GM18868 (cell line): Measurements from ENCODE around the gene NRTN.
"Not testable (repeated sequence)": the region's sequence is repeated elsewhere in the genome, so short reads cannot be mapped to it uniquely, and the experiment has no call there.

ENCODE experiments used
- ATAC-seq: cut with Tn5 transposase; IDR thresholded peaks from one replicate; pipeline ENCODE4 v1.9.1; 2021; ENCODE audit warnings: mild to moderate bottlenecking, moderate library complexity; ENCODE audit not compliant: unreplicated experiment

Gene NRTN

DNA sequence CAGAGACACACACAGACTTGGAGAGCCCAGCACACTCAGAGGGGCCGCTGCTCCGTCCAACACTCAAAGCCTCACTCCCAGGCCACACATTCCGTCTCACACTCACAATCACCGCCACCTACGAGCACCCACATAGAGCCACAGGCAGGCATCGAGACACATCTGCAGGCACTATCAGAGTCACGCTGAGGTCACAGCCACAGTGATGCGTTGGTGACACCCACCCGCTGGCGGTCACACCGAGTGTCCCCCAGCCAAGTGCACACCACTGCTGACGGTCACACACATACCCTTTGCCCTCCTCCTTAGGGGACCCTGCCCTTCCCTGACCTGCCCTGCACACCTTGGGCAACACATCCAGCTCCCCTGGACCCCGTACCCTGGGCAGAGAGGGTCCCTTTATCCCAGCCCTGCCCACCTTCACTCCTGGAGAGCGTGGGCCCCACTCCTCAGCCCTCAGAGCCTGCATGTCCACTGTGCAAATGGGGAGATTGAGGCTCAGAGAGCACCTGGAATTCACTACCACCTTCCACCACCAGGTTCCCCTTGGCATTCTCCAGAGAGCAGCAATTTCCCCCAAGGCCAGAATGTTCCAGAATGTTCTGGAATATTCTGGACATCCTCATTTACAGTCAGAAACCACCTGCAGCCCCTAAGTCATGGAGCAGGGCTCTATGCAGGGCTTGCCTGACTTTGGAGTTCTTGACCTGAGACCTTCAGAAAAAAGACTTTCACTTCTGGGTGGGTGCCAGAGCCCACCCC, 60.0 kb downstream of the NRTN start:
- ATAC-seq, result no peak

GRCh38 chr19:5865772-5866171, 60.9 kb downstream of the NRTN start:
- no peak for ATAC-seq

DNA sequence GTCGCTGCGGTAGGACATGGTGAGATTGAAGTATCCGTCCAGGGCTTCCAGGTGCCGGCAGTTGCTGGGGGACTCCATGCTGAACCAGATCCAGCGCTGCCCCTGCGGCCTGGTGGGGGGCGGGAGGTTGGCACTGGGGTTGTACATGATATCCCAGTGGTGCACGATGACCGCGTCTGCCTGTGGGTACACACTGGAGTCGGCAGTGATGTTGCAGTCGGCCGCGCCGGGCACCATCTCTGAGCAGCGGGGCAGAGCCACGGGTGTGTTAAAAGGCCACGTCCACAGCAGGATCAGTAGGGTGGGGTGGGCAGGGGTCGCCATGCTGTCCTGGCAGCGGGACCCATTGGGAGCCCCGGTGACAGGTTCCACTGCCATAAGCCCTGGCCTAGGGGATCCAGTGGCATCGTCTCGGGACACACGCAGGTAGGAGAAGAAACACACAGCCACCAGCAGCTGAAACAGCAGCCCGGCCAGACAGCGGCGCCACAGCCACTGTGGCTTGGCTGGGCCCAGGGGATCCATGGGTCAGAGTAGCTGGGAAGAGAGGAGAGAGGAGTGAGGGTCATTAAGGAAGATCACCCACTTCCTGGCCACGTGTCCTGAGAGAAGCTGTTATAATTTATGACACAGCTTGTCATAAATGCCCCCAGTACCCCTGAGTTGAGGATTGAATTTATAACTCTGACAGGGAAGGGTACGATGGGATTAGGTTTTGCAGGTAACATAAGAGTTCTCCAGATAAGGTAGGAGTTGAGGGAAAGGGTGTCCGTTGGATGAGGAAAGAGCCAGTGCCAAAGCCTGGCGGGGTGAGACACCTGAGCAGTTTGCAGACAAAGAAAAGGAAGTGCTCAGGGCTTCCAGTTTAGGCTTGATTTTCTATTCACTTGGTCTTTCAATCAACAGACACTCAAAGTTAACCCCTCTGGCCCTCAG, 62.6 kb downstream of the NRTN start:
- ATAC-seq, result no peak

DNA sequence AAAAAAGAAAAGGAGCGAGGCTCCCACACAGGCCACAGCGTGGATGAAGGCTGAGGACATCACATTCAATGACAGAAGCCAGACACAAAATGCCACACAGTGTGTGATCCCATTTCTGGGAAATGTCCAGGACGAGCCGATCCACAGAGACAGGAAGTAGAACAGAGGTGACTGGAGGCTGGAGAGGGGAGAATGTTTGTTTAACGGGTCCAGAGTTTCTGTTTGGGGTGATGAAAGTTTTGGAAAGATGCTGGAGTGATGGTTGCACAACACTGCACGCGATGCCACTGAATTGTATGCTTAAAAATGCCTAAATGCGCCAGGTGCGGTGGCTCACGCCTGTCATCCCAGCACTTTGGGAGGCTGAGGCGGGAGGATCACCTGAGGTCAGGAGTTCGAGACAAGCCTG, 66.1 kb downstream of the NRTN start:
- no peak for ATAC-seq

DNA sequence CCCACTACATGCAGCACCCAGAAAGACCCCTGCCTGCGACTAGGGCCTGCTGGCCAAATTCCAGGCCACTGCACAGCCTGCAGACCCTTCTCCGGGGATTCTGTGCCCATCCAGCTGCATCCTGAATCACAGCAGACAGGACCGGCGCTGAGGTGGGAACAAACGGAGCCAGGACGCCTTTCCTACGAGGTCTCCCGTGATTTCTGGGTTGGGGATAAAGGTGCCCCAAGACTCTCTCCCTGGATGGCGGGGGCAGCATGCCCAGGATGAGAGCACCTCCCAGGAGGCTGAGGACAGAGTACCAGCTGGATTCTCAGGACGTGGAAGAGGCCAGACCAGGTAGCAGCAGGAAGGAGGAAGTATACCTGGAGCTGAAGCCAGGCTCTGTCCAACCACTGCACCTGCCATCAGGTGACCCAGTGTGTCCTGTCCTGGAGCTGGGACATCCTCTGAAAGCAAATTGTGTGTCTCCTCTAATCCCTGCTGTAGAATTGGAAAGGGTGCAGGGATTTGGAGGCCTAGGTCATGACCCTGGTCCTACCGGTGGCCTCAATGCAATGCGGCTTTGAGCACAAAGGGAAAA, 68.8 kb downstream of the NRTN start:
- no peak for ATAC-seq

DNA sequence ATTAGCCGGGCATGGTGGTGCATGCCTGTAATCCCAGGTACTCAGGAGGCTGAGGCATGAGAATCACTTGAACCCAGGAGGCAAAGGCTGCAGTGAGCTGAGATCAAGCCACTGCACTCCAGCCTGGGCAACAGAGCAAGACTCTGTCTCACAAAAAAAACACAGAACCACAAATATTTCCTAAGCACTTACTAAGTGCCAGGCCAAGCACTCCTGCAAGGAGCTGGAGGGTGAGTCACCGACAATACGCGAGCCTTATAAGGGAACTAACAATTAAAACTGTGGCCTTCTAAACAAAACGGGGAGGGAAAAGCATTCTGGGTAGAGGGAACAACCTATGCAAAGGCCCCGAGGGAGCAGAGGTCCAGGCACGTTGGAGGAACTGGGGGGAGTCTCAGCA, 69.6 kb downstream of the NRTN start:
- ATAC-seq, result not testable (repeated sequence)

GRCh38 chr19:5877427-5877826, 72.6 kb downstream of the NRTN start:
- no peak for ATAC-seq

- no peak for ATAC-seq
These were observed 73.0 kb downstream of the NRTN start for GRCh38 chr19:5877882-5878281.
